Anterior cingulate cortex (tissue), 58 donors: Measurements from ENCODE around the gene SFMBT1.

Source experiments
- DNase-seq, 58 donors: peaks; one replicate each; lab custom pipeline; 2025; lab: John Stamatoyannopoulos, UW

SFMBT1 gene

GRCh38 chr3:52931889-52932288 lies 114.0 kb downstream of the SFMBT1 start:
- DNase-seq = no peak

DNA sequence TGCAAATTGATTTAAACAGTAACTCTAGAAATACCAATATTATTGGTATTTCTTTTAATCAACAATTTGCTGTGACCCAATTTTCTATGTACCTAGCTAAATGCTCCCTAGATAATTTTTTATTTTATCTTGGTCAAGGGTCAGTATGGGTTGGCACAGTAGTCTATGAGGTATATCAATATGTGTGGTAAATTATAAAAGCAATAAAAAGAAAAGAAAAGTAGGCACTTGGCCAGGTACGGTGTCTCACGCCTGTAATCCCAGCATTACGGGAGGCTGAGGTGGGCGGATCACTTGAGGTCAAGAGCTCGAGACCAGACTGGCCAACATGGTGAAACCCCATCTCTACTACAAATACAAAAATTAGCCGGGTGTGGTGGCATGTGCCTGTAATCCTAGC lies 114.5 kb downstream of the SFMBT1 start:
- no peak for DNase-seq

GRCh38 chr3:52930748-52931147 lies 115.1 kb downstream of the SFMBT1 start:
- no peak for DNase-seq

DNA sequence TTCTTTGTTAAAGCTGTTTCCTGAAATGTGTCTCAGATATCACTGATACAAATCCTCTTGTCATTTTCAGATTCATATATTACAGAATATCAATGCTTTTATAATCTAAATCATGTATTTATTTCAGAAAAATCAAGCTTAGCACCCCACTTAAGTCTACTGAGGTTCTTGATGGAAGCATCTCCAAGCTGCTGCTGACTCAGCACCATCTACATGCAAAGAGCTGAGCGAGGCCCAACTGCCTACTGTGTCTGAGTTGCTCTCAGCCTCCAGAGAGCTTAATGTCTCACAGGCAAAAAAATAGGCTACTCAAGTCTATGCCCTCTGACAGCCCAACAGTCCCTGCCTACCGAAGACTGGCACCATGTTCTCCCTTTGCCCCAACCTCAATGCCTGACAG lies 119.3 kb downstream of the SFMBT1 start:
- DNase-seq = no peak

GRCh38 chr3:52925405-52926313 lies 120.2 kb downstream of the SFMBT1 start:
- DNase-seq = no peak

- DNase-seq = no peak
Observed at GRCh38 chr3:52923963-52924362, 121.9 kb downstream of the SFMBT1 start.

DNA sequence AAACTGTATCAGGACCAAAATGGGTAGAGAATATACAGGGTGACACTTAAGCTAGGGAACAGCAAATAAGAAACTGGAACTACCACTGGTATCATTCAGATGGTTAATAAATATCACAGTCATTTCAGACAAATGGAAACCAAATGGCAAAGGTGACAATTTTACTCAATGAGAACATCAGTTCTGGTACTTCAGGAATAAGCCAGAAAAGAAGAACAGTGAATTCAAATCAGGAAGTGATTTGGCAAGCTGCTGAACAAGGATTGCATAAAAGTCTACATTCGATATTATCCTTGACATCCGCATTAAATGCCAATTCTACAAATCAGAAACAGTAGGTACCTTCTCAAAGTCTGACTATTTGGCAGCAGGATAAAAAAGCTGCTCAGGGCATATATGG lies 125.0 kb downstream of the SFMBT1 start:
- no peak for DNase-seq

- no peak for DNase-seq
Observed at GRCh38 chr3:52917044-52917443, 128.8 kb downstream of the SFMBT1 start.

GRCh38 chr3:52915294-52915693 lies 130.6 kb downstream of the SFMBT1 start:
- DNase-seq = no peak

DNA sequence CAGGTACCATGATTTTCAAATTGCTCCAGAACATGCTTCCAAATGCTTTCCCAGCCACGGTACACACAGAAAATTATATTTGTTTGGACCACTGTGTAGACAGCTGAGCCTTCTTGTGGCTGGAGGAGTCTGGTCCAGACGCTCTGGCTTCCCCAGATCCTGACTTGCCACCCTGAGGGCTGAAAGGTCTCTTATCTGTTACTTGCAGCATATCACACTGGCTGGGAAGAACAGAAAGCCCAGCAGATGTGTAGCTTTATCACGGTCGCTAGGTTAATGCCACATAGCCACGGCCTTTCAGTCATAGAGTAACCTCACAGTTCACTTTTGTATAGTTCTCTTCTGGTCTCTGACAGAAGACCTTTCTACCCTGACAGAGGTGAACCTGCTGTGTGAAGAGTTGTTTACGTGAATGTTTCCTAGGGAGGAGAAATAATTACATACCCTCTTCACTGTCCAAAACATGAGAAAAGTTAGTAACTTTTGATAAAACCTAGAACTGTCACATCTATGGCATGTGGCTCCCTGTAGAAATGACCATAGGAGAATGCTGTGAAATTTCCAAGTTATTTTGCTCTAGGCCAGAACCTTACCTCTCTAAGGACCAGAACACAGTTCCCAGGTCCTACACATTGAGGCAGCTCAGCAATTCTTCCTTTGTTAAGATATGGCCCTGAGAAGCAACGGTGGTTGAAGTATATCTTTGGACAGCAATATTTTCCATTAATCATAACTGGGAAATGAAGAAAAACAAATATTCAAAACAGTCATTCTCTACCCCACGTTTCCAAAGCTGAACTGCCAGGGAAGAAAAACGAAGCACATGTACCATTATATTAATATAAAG lies 132.8 kb downstream of the SFMBT1 start:
- DNase-seq = no peak

GRCh38 chr3:52910823-52911222 lies 135.1 kb downstream of the SFMBT1 start:
- DNase-seq = no peak

DNA sequence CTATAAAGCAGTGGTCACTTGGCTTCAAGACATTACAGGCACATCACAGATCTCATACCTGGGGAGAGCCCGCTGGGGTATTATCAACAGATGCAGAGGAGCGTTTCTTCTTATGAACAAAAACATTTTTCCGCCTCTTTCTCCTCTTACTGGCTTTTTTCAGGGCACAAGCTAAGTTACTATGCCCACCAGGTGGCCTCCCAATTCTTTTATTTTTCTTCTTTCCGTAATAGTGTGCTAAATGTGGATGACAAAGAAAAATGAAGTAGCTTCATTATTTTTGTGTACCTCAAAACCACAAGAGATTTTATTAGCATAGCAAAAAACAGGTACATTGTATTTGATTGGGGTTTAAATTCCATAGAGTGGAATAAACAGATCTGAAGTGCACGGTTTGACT lies 138.4 kb downstream of the SFMBT1 start:
- DNase-seq = no peak

- no peak for DNase-seq
Observed at GRCh38 chr3:52904552-52904951, 141.3 kb downstream of the SFMBT1 start.

DNA sequence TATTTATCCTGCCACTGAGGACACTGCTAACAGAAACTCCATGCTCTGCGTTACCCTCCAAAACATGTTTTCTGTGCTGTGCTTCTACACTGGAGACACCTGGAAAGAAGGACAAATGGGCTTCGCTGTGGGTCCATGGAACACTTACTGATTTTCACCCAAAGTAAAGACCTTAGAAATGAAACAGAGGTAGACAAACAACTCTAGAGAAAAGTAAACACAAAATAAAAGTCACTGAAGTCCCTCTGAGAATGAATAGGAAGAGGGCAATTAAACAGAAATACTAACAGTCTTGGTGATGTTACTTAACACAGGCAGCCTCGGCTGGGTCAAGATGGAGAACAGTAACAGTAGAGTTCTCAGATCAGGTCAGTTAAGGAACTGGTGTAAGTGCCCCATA lies 141.9 kb downstream of the SFMBT1 start:
- no peak for DNase-seq

DNA sequence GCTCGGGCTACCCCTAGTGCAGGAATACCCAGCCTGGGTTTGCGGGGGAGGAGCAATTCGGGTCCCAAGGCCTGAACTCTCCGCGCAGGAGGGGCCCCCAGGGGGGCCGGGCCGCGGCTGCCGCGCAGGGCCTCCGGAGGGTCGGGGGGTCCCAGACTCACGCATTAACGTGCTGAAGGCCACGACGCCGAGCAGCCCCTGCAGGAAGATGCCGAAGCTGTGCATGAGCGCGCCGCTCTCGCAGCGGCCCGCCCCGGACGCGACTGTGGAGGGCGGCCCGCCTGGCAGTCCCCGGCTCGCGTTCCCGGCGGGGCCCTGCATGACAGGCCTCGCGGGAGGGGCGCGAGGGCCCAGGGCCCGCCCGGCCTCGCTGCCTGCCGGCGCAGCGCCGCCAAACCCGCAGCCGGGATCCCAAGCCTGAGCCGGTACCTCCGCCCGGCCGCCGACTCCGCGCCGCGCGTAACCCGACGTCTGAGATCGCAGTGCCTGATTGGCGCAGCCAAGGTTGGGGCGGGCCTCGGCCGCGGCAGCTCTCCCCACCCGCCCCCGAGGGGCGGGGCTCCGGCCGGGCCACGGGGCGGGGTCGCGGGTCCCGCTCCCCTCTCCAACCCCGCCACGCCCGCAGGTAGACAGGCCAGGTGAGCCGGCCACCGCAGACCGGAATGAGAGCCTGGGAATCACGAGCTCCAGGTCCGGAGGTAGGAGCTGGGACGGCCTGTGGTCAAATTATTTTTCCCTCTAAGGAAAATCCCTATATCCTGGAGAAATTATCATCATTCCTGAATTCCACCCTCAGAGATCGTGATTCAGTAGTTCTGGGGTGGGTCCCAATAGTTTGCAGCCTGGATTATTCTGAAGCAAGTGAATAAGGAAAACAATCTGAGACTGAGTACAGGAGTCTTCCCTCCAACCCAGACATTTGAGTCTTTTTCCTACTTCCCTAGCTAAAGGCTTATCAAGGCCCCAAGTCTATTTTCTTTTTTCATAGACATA lies 148.4 kb downstream of the SFMBT1 start, which contains the start of gene STIMATE:
Gene STIMATE, minus strand, starts transcription at position 419 of the 993 bp plus-strand sequence. Its CDS starts 98 bp downstream, at position 321.
- peak in 57 of 58 donors; percentile 16 to 91 (median 80) for DNase-seq

GRCh38 chr3:52896613-52897012 lies 149.3 kb downstream of the SFMBT1 start:
- no peak for DNase-seq

DNA sequence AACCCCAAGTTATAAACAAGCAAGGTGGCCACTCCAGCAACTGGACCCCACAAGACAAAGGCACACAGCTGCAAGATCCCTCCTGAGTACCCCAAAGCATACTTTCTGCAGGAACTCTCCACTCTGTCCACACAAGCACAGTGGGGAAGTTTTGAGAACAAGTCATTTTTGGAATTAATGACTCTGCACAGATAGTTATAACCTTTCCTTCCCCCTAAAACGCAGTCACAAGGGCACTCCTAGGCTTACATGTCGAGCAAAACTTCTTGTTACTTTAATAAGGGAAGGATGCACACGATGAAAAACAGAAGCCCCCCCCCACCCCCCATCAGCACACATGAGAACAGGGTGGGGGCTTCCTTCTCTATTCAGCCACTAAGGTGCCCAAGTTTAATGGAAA lies 149.7 kb downstream of the SFMBT1 start:
- no peak for DNase-seq

DNA sequence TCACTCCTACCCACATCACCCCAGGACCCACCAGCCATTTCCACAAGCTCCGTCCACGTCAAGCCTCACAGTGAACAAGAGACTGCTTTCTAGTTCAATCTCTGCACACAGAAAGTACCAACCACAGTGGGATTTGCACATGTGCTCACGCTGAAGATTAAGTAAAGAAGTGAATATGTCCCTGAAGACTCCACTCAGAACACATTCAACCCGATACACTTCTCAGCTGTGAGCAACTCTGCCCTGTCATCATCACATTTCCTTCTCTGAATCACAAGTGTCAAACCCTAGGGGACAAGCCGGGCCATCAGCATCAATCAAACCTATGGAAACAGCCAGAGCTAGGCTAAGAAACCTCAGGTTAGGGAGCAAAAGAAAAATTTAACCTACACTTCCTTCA lies 150.5 kb downstream of the SFMBT1 start:
- no peak for DNase-seq

GRCh38 chr3:52894756-52895155 lies 151.1 kb downstream of the SFMBT1 start:
- DNase-seq = no peak

DNA sequence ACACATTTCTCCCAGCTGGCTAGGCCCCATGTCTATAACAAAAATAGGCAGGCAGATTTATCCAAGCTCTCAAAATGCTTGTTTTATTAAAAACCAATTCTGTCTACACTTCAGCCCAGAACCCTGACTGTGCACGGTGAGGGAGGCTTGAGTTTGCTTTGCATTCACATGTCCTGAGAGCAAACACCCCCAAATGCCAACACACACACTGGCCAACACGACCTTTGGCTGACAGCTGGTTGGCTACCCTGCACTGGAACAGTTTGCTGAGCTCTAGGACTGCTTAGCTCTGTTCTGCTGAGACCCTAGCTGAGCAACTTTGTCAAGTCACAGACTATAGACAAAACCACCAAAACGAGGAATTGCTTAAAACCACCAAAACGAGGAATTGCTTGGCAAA lies 152.2 kb downstream of the SFMBT1 start:
- DNase-seq = no peak
